Body of pancreas (tissue), 4 donors: ENCODE measurements around the gene GRHPR.

Experiments
- CTCF ChIP-seq, 7 experiments: fragments of 450-650 bp in 4 of 7; fragments of 200-600 bp in 3 of 7; sonication (generic) in 3 of 7; IDR thresholded peaks; one replicate each; pipeline ENCODE4 v1.5.1; 2016 to 2019; ENCODE audit warnings: antibody characterized with exemption in 7 of 7
- POLR2A ChIP-seq, 3 donors: fragments of 450-650 bp; IDR thresholded peaks; one replicate each; pipeline ENCODE4 v1.6.1; 2016; ENCODE audit warnings: antibody characterized with exemption in 3 of 3, mild to moderate bottlenecking in 2 of 3

GRCh38 chr9:37424204-37424685 lies 1.7 kb downstream of the GRHPR start:
- no peak for TF ChIP-seq CTCF (IDR thresholded peaks at IDR 0.05)
- no peak for TF ChIP-seq POLR2A (IDR thresholded peaks at IDR 0.05)
